RWPE1 (cell line): ENCODE results near the gene GLIS1.

Source experiments
- CTCF ChIA-PET: fragments of 350-600 bp; sonication (Branson Sonifier 250); formaldehyde crosslinking; extraction: SDS; loops from one replicate; lab custom pipeline; 2021; lab: Yijun Ruan, JAX
- POLR2A ChIA-PET: fragments of 400-600 bp; formaldehyde crosslinking; extraction: SDS; loops from one replicate; lab custom pipeline; 2020; ENCODE audit warnings: antibody characterized with exemption; ENCODE audit not compliant: low non-redundant PET; lab: Yijun Ruan, JAX
- DNase-seq: peaks from one replicate; pipeline ENCODE4 v3.0.0; 2012; ENCODE audit warnings: low spot score
- H3K27ac ChIP-seq: fragments of 450-650 bp; 2 replicates; pipeline ENCODE4 v1.5.1; 2017
- CTCF ChIP-seq: fragments of 450-650 bp; conservative IDR thresholded peaks from 2 replicates; pipeline ENCODE4 v1.5.1; 2017; ENCODE audit warnings: low read depth, mild to moderate bottlenecking

Gene GLIS1

GRCh38 chr1:53705446-53706096, 33.4 kb downstream of the GLIS1 start:
- H3K27ac ChIP-seq = no peak overlapping the region
- ChIA-PET CTCF (interaction anchor here (0.5 to 0.9 kb wide), 2 partner anchors 127 to 207 kb away, joined by 3 read pairs; no protein-coding TSS in a partner anchor), POLR2A (no interaction called here)
- TF ChIP-seq CTCF = no peak
- no peak for DNase-seq

- no peak for DNase-seq
- ChIA-PET CTCF (interaction anchor here (0.5 to 0.9 kb wide), 2 partner anchors 127 to 206 kb away, joined by 3 read pairs; no protein-coding TSS in a partner anchor), POLR2A (no interaction called here)
- H3K27ac ChIP-seq = no peak overlapping the region
- TF ChIP-seq CTCF = no peak
These were observed 34.0 kb downstream of the GLIS1 start for GRCh38 chr1:53704804-53705445.

- no peak overlapping the region for H3K27ac ChIP-seq
- ChIA-PET CTCF (interaction anchor here (0.5 kb wide), 1 partner anchor 200 kb away, joined by 4 read pairs; no protein-coding TSS in a partner anchor), POLR2A (no interaction called here)
- TF ChIP-seq CTCF = no peak
- DNase-seq = no peak
These were observed 34.7 kb downstream of the GLIS1 start for GRCh38 chr1:53704304-53704703.

- ChIA-PET CTCF (interaction anchor here (0.6 kb wide), 1 partner anchor 155 kb away, joined by 6 read pairs; no protein-coding TSS in a partner anchor), POLR2A (no interaction called here)
- no peak overlapping the region for H3K27ac ChIP-seq
- no peak for DNase-seq
- no peak for TF ChIP-seq CTCF
These were observed 35.8 kb downstream of the GLIS1 start for GRCh38 chr1:53703174-53703573.

GRCh38 chr1:53702341-53702740, 36.6 kb downstream of the GLIS1 start:
- TF ChIP-seq CTCF = no peak
- DNase-seq = no peak
- ChIA-PET POLR2A (interaction anchor here (0.6 kb wide), 1 partner anchor 23 kb away, joined by 9 read pairs; no protein-coding TSS in a partner anchor), CTCF (interaction anchor here (0.6 kb wide), 1 partner anchor 458 kb away, joined by 3 read pairs; no protein-coding TSS in a partner anchor)
- no peak overlapping the region for H3K27ac ChIP-seq

- TF ChIP-seq CTCF = no peak
- no peak overlapping the region for H3K27ac ChIP-seq
- CTCF ChIA-PET = no interaction called here
- POLR2A ChIA-PET = no interaction called here
- no peak for DNase-seq
These were observed 38.2 kb downstream of the GLIS1 start for GRCh38 chr1:53700776-53701175.
